Measurements from ENCODE around the gene GSC.
"Not testable (repeated sequence)": the region's sequence is repeated elsewhere in the genome, so short reads cannot be mapped to it uniquely, and the experiment has no call there.

The GSC gene

DNA sequence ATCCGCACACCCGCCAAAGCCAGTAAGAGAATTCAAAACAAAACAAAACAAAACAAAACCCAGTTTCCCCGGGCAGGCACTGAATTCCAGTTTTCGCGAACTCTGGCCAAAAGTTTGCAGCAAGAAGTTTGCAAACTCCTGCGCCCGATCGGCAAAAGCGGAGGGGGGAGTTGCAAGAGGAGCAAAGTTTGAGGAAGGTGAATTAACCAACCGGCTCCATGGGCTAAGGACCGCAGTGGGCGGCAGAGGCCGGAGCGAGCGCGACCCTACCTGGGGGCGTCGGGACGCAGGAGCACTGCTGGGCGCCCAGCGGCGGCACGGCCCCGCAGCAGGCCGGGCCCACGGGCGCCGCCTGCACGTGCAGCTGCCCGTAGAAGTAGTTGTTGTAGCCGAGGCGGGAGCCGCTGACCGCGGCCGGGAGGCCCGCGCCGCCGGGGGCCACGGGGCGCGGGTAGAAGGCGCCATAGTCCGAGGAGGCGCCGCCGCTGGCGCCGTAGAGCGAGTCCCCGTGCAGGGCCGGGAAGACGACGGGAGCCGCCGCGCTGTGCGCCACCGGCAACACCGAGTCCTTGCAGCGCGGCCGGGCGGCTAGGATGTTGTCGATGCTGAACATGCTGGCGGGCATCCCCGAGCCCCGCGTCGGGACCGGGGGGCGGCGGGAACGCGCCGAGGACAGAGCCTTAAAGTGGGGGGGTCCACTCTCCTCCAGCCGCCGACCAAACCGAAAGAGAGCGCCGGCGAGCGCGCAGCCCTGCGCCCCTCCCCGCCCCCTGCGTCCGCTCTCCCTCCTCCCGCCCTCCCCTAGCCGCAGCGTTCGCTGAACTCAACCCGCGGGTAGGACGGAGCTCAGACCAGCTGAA, at the start of gene GSC:
Gene GSC (minus strand): TSS at position 723 of the 860 bp plus-strand sequence. CDS start 98 bp downstream, at position 625.
- no peak for DNase-seq (ENCODE audit: low spot score)

DNA sequence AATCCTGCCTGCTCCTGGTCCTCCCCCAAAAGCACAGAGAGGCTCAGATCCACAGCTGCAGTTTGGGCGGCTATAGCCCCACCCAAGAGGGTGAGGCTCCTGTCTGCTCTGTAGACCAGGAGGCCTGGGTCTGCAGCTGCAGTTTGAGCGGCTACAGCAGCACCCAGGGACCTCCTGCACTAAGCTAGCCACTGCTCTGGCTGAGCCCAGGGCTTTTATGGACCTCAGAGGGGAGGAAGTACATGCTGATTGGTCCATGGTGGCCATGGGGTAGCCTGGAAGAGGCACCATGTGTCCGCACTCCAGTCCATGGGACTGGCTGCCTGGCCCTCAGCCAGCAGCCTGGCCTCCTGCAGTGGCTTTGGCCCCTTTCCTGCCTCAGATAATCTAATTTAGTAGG, 49.6 kb upstream of the GSC start:
- DNase-seq (ENCODE audit: low spot score) = no peak

DNA sequence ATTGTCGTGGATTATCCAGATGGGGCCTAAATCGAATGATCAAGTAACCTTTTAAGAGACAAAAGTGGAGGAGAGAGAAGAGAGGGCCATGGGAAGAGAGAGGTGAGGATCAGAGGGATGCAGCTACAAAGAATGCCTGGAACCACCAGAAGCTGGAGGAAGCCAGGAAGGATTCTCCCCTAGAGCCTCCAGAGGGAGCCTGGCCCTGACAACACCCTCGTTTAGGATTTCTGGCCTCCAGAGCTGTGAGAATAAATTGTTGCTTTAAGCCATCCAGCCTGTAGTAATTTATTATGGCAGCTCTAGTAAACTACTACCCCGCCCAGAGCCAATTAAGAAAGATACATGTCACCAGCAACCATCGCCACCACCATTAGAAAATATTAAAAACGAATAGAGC, 46.2 kb upstream of the GSC start:
- no peak for DNase-seq (ENCODE audit: low spot score)

DNA sequence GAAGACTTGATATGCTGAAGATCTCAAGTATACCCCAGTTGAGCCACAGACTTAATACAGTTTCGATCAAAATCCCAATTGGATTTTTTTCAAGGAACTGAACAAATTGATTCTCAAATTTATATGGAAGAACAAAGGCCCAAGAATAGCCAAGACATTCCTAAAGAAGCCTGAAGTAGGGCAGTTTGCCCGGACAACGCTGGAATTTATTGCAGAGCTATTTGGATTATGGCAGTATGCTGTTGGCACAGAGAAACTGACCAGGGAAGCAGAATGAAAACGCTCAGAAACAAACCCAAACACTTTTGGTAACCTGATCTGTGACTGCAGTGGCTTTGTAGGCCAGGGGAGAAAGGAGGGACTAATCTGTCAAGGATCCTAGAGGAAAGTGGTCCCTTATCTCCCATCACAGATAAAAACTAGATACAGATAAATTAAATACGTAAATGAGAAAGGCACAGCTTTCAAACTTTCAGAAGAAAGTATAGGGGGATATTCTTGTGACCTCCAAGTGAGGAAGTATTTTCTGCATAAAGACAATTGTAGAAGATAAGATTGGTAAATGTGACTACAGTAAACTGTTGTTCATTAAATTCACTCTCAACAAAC, 35.9 kb upstream of the GSC start:
- DNase-seq (ENCODE audit: low spot score) = no peak

GRCh38 chr14:94801225-94801624, 31.3 kb upstream of the GSC start:
- DNase-seq (ENCODE audit: low spot score) = no peak

DNA sequence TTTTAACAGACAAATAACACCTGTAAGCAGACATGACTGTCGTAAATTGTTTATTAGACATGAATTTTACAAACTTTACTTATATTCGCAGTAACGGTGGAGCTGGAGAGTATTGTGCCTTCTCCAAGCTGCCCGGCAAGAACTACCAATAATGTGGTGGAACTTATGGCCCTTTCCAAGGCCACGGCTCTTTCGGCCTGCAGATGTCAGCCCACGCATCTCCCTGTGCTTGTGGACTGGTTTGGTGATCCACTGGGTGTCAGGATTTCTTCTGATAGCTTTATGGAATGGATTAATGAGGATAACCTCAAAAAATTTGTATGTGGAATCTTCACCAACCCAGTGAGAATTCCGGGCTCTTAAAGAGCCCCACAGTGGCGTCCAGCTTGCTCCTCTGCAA, 30.9 kb upstream of the GSC start:
- DNase-seq (ENCODE audit: low spot score) = not testable (repeated sequence)

- no peak for DNase-seq (ENCODE audit: low spot score)
Observed at GRCh38 chr14:94797887-94798286, 28.0 kb upstream of the GSC start.

GRCh38 chr14:94796278-94796677, 26.4 kb upstream of the GSC start:
- DNase-seq (ENCODE audit: low spot score) = no peak

DNA sequence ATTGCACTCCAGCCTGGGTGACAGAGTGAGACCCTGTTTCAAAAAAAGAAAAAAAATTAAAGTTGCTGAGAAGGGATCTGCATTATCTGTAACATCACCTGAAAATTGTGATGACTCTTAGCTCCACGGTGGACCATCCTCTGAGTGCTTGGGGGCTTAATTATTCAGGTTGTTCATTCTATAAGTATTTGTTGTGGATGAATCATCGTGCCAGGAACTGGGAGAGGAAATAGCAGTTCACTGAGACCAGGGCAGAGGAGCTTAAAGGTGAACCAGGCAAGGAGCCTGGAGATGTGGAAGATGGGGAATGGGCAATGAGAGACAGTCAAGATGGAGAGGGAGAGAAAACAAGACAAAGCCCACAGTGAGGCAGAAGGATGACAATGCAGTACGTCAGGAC, 25.5 kb upstream of the GSC start:
- DNase-seq (ENCODE audit: low spot score) = no peak

GRCh38 chr14:94793901-94794300, 24.0 kb upstream of the GSC start:
- no peak for DNase-seq (ENCODE audit: low spot score)

- no peak for DNase-seq (ENCODE audit: low spot score)
Observed at GRCh38 chr14:94787655-94788054, 17.7 kb upstream of the GSC start.

GRCh38 chr14:94787092-94787491, 17.2 kb upstream of the GSC start:
- DNase-seq (ENCODE audit: low spot score) = no peak

- no peak for DNase-seq (ENCODE audit: low spot score)
Observed at GRCh38 chr14:94780536-94781399, 10.9 kb upstream of the GSC start.

DNA sequence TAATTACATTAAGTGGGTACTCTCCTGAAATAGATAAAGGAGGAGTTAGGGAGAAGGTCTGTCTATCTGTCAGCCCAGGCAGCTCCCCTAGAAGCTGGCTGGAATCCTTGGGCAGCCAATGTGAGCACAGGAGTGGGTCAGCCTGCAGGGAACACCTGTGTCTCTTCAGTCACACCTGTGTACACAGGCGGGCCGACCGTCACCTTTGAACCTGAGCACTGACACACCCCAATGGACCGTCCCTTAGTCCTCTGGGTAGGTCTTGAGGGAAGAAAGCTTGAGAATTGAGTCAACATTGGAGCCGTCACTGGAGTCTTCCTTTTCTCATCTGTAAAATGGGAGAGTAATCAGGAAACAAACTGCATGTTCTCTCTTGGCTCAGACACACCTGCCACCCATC, 9.8 kb upstream of the GSC start:
- DNase-seq (ENCODE audit: low spot score) = no peak

DNA sequence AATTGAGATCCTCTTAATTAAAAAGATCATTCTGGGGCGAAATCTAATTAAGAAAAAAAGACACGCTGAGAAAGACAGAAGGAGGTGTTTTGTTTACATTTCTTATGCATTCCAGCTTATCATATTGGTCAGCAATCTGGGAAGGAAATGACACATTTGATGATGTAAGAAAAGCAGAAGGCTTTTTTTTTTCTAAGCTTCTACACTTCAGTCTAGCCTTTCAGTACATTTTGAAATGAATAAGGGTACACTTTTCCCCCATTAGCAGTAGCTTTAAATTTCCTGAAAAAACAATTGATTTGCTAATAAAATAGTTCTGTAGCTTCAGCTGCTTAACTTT, 5.9 kb upstream of the GSC start:
- no peak for DNase-seq (ENCODE audit: low spot score)

GRCh38 chr14:94775091-94775870, 5.4 kb upstream of the GSC start:
- DNase-seq (ENCODE audit: low spot score) = no peak

- no peak for DNase-seq (ENCODE audit: low spot score)
Observed at GRCh38 chr14:94774344-94775090, 4.6 kb upstream of the GSC start.

GRCh38 chr14:94773655-94774343, 3.9 kb upstream of the GSC start:
- no peak for DNase-seq (ENCODE audit: low spot score)

GRCh38 chr14:94773061-94773648, 3.2 kb upstream of the GSC start:
- DNase-seq (ENCODE audit: low spot score) = no peak

DNA sequence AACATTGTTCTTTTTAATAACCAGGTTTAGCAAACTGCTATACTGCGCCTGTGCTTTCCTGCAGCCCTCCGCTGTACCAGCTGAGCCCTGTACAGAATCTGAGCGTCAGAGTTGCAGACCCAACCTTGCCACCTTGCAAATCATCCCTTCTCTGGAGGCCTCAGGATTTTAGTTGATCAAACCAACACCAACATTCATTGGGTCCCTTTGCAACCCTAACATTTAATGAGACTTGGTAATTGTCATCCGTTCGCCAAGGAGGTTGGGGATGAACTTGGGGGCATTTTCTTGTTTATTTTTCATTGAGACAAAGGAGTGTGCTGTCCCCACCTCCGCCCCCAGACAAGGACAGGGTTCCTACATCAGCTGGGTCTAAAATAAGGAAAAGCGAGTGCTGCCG, 2.6 kb upstream of the GSC start:
- DNase-seq (ENCODE audit: low spot score) = no peak

All from NAMALWA (cell line).